Non-pigmented ciliary epithelial cell (primary cell): ENCODE data around the gene SLX9.
"Not testable (repeated sequence)": the region's sequence is repeated elsewhere in the genome, so short reads cannot be mapped to it uniquely, and the experiment has no call there.

Source experiments
- DNase-seq: peaks from one replicate; pipeline ENCODE4 v3.0.0-alpha.2; 2010; ENCODE audit warnings: low read depth

Gene SLX9

GRCh38 chr21:44960141-44961092, 20.6 kb downstream of the SLX9 start:
- DNase-seq: no peak

GRCh38 chr21:44962403-44962966, 22.7 kb downstream of the SLX9 start:
- DNase-seq: peak; percentile 98

GRCh38 chr21:44964381-44964780, 24.6 kb downstream of the SLX9 start:
- DNase-seq: no peak

GRCh38 chr21:44965251-44966022, 25.6 kb downstream of the SLX9 start:
- DNase-seq: peak; percentile 76

- DNase-seq: no peak
Measured at GRCh38 chr21:44966135-44967081, 26.6 kb downstream of the SLX9 start.

GRCh38 chr21:44967082-44968047, 27.5 kb downstream of the SLX9 start:
- no peak for DNase-seq

GRCh38 chr21:44969066-44969670, 29.3 kb downstream of the SLX9 start:
- DNase-seq: no peak

- peak; percentile 15 for DNase-seq
Measured at GRCh38 chr21:44969931-44970755, 30.3 kb downstream of the SLX9 start.

GRCh38 chr21:44970766-44971671, 31.2 kb downstream of the SLX9 start:
- no peak for DNase-seq

GRCh38 chr21:44971672-44971995, 31.8 kb downstream of the SLX9 start:
- no peak for DNase-seq

- no peak for DNase-seq
Measured at GRCh38 chr21:44972301-44972814, 32.5 kb downstream of the SLX9 start.

- DNase-seq: no peak
Measured at GRCh38 chr21:44972821-44973220, 33.0 kb downstream of the SLX9 start.

- no peak for DNase-seq
Measured at GRCh38 chr21:44973598-44973997, 33.8 kb downstream of the SLX9 start.

GRCh38 chr21:44974676-44975075, 34.8 kb downstream of the SLX9 start:
- DNase-seq: no peak

- no peak for DNase-seq
Measured at GRCh38 chr21:44975720-44976555, 36.1 kb downstream of the SLX9 start.

GRCh38 chr21:44976556-44977393, 36.9 kb downstream of the SLX9 start:
- DNase-seq: not testable (repeated sequence)
